Ovary (tissue), 10 donors: ENCODE results near the gene ARG1. TPM values are rescaled to one million over a fixed set of nuclear protein-coding genes. Genes with fewer than 3 reads are reported as not detected.
"Not testable (repeated sequence)": the region's sequence is repeated elsewhere in the genome, so short reads cannot be mapped to it uniquely, and the experiment has no call there.

Source experiments
- DNase-seq, 5 donors: peaks; one replicate each; pipeline ENCODE4 v3.0.0-alpha.2; 2019 to 2020
- H3K27ac ChIP-seq, 2 donors: fragments of 200-600 bp; one replicate each; pipeline versions ENCODE4 v1.5.1 to v1.8.0; 2019 to 2022
- H3K27me3 ChIP-seq: fragments of 200-600 bp; one replicate; pipeline ENCODE4 v1.8.0; 2022
- H3K36me3 ChIP-seq: fragments of 200-600 bp; sonication (generic); one replicate; pipeline ENCODE4 v1.5.1; 2019
- H3K4me1 ChIP-seq: one replicate; pipeline ENCODE4 v1.8.1; 2013; ENCODE audit warnings: mild to moderate bottlenecking, moderate library complexity; ENCODE audit not compliant: insufficient read depth
- H3K4me3 ChIP-seq: fragments of 200-600 bp; sonication (generic); one replicate; pipeline ENCODE4 v1.5.1; 2017
- H3K9me3 ChIP-seq, 2 donors: fragments of 200-600 bp in 1 of 2; sonication (generic) in 1 of 2; one replicate each; pipeline versions ENCODE4 v1.5.1 to v1.8.1; 2013 to 2019; ENCODE audit warnings: mild to moderate bottlenecking in 1 of 2, moderate library complexity in 1 of 2
- EP300 ChIP-seq: sonication (generic); formaldehyde crosslinking; IDR thresholded peaks from one replicate; pipeline ENCODE4 v1.6.1; 2017; ENCODE audit warnings: antibody characterized with exemption
- POLR2A ChIP-seq: fragments of 450-650 bp; IDR thresholded peaks from one replicate; pipeline ENCODE4 v1.6.1; 2017; ENCODE audit warnings: antibody characterized with exemption, mild to moderate bottlenecking, moderate library complexity
- WGBS, 3 donors: extraction: QIAGEN DNeasy Blood & Tissue Kit in 1 of 3; methylation state at CpG; one replicate each; pipeline versions ENCODE4 v1.1.5 to v1.1.7; 2013 to 2017; 5-methylcytosine and 5-hydroxymethylcytosine counted together
- intact Hi-C, 4 donors: fragments of 100-400 bp; cut with DNase I; formaldehyde crosslinking; loops; one replicate each; pipeline versions ENCODE4 v1.11.0 to v1.15.1; 2022 to 2023
- long read RNA-seq, 3 donors: library from polyadenylated mRNA in 2 of 3; unstranded in 2 of 3; transcript quantifications; one replicate each; pipeline ENCODE4 v2.0.0 and lab custom pipeline, GENCODE V29; 2021 to 2026
- polyA plus RNA-seq, 2 donors: library from polyadenylated mRNA; stranded (reverse); fragments of 200-250 nt in 1 of 2; fragments of 350-450 nt in 1 of 2; fragmentation: Illumina TruSeq in 1 of 2; extraction: RNeasy Lipid Tissue Mini Kit (QIAGEN cat#74804) in 1 of 2; gene quantifications; one replicate each; pipeline ENCODE4 v1.2.3, GENCODE V29; 2013 to 2014
- total RNA-seq, 7 donors: library from RNA; depleted of rRNA in 2 of 7; stranded (reverse); fragments of >200 nt in 2 of 7; fragmentation: NEBNext Ultra II Directional in 3 of 7; extraction: Animal tissue kit (Norgen Biotek cat#: 25700) in 3 of 7; gene quantifications; one replicate each; pipeline versions ENCODE4 v1.1.0 to v1.2.4, GENCODE V29; 2016 to 2023
- TF ChIP-seq, protein P1 (sequence below), 3 donors: fragments of 450-650 bp in 2 of 3; fragments of 200-600 bp in 1 of 3; IDR thresholded peaks; one replicate each; pipeline versions ENCODE4 v1.5.1 to v1.8.0; 2016 to 2022; ENCODE audit warnings: antibody characterized with exemption in 3 of 3, mild to moderate bottlenecking in 1 of 3
- donor health status: DM: no; HTN: no; CAD: no; lungs with moderate emphysema.
- donor health status: DM: no; HTN: no; CAD: no.
- donor health status: Bipolar disorder and iron deficiency.
- donor health status: DM: yes; HTN: yes; CAD: no.
- donor health status: DM: no; HTN: no; CAD: no.
- donor health status: DM: yes; HTN: yes; CAD: no.

ARG1 gene
- total RNA-seq (under 1 TPM in 4 of 7 donors, not detected in 3; 0.20 to 0.69 (median 0.38) TPM), polyA plus RNA-seq (under 1 TPM in 1 of 2 donors, not detected in 1; 0.08 TPM)
- long read RNA-seq, donor 1, result 0 reads
- long read RNA-seq, donor 2, result 0 reads
- long read RNA-seq, donor 3, partial matches to known transcripts, result 0 of 2 reads
- long read RNA-seq, donor 3, other reads (novel, unspliced or antisense), result 2 of 2 reads

DNA sequence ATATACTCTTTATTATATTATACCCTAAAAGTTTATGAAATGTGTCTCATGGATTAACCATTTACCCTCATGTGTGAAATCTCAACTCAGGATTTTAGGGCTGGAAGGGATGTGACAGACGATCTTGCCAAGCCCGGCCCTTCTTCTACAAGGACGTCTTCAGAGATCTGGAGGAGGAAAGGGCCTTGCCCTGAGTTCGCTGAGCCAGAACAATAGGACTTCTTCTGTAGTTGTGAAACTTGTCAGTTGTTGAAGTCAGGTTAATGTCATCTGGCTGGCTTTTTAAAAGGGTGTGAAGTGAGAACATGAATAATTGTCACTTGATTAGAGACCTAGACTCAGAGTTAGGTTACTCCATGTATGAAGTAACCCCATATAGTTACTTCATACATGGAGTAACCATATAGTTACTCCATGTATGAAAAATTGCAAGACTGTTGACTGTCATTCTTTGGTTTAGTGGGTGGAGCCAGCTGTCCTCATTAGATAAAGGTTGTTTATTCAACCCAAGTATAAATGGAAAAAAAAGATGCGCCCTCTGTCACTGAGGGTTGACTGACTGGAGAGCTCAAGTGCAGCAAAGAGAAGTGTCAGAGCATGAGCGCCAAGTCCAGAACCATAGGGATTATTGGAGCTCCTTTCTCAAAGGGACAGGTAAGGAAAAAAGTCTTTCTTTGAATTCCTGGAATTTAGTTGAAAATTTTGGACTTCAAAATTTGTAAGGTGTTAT lies at the start of gene ARG1:
Gene ARG1 (plus strand): TSS at position 541 of the 730 bp plus-strand sequence. CDS start 57 bp downstream, at position 598.
- no peak for DNase-seq
- Histone ChIP-seq H3K36me3 (no peaks in the 10 kb centered on the region), H3K9me3 (no peaks in the 10 kb centered on the region), H3K4me1 (no peaks in the 10 kb centered on the region), H3K27me3 (no peaks in the 10 kb centered on the region), H3K27ac (no peak within 1 kb of the TSS), H3K4me3 (no peak within 1 kb of the TSS)
- intact Hi-C loops, result no loop called here
- no peak for TF ChIP-seq EP300
- TF ChIP-seq POLR2A, result no peak
- TF ChIP-seq, protein P1, sequence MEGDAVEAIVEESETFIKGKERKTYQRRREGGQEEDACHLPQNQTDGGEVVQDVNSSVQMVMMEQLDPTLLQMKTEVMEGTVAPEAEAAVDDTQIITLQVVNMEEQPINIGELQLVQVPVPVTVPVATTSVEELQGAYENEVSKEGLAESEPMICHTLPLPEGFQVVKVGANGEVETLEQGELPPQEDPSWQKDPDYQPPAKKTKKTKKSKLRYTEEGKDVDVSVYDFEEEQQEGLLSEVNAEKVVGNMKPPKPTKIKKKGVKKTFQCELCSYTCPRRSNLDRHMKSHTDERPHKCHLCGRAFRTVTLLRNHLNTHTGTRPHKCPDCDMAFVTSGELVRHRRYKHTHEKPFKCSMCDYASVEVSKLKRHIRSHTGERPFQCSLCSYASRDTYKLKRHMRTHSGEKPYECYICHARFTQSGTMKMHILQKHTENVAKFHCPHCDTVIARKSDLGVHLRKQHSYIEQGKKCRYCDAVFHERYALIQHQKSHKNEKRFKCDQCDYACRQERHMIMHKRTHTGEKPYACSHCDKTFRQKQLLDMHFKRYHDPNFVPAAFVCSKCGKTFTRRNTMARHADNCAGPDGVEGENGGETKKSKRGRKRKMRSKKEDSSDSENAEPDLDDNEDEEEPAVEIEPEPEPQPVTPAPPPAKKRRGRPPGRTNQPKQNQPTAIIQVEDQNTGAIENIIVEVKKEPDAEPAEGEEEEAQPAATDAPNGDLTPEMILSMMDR (IDR thresholded peaks at IDR 0.05), result no peak
- 78 to 87% (median 86%) methylated on average over 6 of the region's 6 CpGs for WGBS, 3 donors

- Histone ChIP-seq H3K36me3 (no peaks in the 10 kb centered on the region), H3K27ac (no peak overlapping the region), H3K9me3 (no peaks in the 10 kb centered on the region), H3K27me3 (no peaks in the 10 kb centered on the region), H3K4me1 (no peaks in the 10 kb centered on the region), H3K4me3 (no peak overlapping the region)
- TF ChIP-seq, protein P1 (IDR thresholded peaks at IDR 0.05), result no peak
- TF ChIP-seq EP300 (no peak), POLR2A (no peak)
- DNase-seq, result no peak
- 91 to 98% (median 97%) methylated on average over 1 of the region's 1 CpG for WGBS, 3 donors
- intact Hi-C loops, result no loop called here
Observed at GRCh38 chr6:131523988-131524673, 48.9 kb upstream of the ARG1 start.

DNA sequence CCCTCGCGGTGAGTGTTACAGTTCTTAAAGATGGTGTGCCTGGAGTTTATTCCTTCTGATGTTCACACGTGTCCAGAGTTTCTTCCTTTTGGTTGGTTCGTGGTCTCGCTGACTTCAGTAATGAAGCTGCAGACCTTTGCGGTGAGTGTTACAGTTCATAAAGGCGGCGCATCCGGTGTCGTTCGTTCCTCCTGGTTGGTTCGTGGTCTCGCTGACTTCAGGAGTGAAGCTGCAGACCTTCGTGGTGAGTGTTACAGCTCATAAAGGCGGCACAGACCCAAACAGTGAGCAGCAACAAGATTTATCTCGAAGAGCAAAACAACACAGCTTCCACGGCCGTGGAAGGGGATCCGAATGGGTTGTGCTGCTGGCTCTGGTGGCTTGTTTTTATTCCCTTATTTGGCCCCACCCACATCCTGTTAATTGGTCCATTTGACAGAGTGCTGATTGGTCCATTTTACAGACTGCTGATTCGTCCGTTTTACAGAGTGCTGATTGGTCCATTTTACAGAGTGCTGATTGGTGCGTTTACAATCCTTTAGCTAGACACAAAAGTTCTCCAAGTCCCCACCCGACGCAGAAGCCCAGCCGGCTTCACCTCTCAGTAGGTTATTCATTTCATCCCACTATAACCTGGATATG lies 48.2 kb upstream of the ARG1 start:
- no peaks in the 10 kb centered on the region for H3K36me3 ChIP-seq
- H3K27me3 ChIP-seq, result no peaks in the 10 kb centered on the region
- TF ChIP-seq EP300, result no peak
- TF ChIP-seq, protein P1 (IDR thresholded peaks at IDR 0.05), result no peak
- TF ChIP-seq POLR2A, result no peak
- no peak overlapping the region for H3K27ac ChIP-seq
- no peak for DNase-seq
- 92 to 94% (median 93%) methylated on average over 25 of the region's 25 CpGs for WGBS, 3 donors
- no peak overlapping the region for H3K4me3 ChIP-seq
- intact Hi-C loops, result no loop called here
- no peaks in the 10 kb centered on the region for H3K4me1 ChIP-seq
- no peaks in the 10 kb centered on the region for H3K9me3 ChIP-seq

GRCh38 chr6:131530936-131531335 lies 42.1 kb upstream of the ARG1 start:
- H3K36me3 ChIP-seq, H3K27ac ChIP-seq, DNase-seq, H3K4me1 ChIP-seq, H3K9me3 ChIP-seq, H3K27me3 ChIP-seq, intact Hi-C loops, H3K4me3 ChIP-seq: not testable (repeated sequence)
- 95 to 96% (median 96%) methylated on average over 5 of the region's 5 CpGs for WGBS, 3 donors

DNA sequence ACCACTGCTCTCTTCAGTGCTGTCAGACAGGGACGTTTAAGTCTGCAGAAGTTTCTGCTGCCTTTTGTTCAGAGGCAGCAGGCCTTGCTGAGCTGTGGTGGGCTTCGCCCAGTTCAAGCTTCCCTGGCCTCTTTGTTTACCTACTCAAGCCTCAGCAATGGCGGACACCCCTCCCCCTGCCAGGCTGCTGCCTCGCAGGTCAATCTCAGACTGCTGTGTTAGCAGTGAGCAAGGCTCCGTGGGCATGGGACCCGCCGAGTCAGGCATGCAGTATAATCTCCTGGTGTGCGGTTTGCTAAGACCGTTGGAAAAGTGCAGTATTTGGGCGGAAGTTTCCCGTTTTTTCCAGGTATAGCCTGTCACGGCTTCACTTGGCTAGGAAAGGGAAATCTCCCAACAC lies 41.3 kb upstream of the ARG1 start:
- H3K4me1 ChIP-seq, H3K36me3 ChIP-seq, DNase-seq, H3K27me3 ChIP-seq, H3K27ac ChIP-seq, intact Hi-C loops, H3K4me3 ChIP-seq, H3K9me3 ChIP-seq: not testable (repeated sequence)
- WGBS, 3 donors, result 88 to 89% (median 89%) methylated on average over 12 of the region's 12 CpGs
